Muscle layer of colon (tissue), 2 donors: ENCODE measurements around the gene KRTAP4-16.
"Not testable (repeated sequence)": the region's sequence is repeated elsewhere in the genome, so short reads cannot be mapped to it uniquely, and the experiment has no call there.

Source experiments
- H3K27ac ChIP-seq: one replicate; pipeline ENCODE4 v1.7.0; 2013; ENCODE audit warnings: low read depth, mild to moderate bottlenecking, low read length, moderate library complexity
- H3K27me3 ChIP-seq, 2 donors: one replicate each; pipeline ENCODE4 v1.7.0; 2013; ENCODE audit warnings: low read length in 2 of 2, mild to moderate bottlenecking in 2 of 2; ENCODE audit not compliant: insufficient read depth in 2 of 2, control insufficient read depth in 1 of 2
- H3K36me3 ChIP-seq: one replicate; pipeline ENCODE4 v1.7.0; 2013; ENCODE audit warnings: mild to moderate bottlenecking, low read length; ENCODE audit not compliant: insufficient read depth
- H3K4me1 ChIP-seq: one replicate; pipeline ENCODE4 v1.7.0; 2013; ENCODE audit warnings: mild to moderate bottlenecking, low read length; ENCODE audit not compliant: insufficient read depth
- H3K4me3 ChIP-seq, 2 donors: one replicate each; pipeline ENCODE4 v1.7.0; 2013; ENCODE audit warnings: low read length in 2 of 2, low read depth in 1 of 2, mild to moderate bottlenecking in 1 of 2, moderate library complexity in 1 of 2
- H3K9ac ChIP-seq: one replicate; pipeline ENCODE4 v1.7.0; 2013; ENCODE audit warnings: low read length
- H3K9me3 ChIP-seq: one replicate; pipeline ENCODE4 v1.7.0; 2013; ENCODE audit warnings: mild to moderate bottlenecking, low read length
- donor health status: abdominal sarcoma.
- donor health status: Adenocarcinoma of cecum.

Gene KRTAP4-16

GRCh38 chr17:41088760-41089352 is 13.2 kb downstream of the KRTAP4-16 start:
- not testable (repeated sequence) for H3K9ac ChIP-seq, H3K27me3 ChIP-seq, H3K4me1 ChIP-seq, H3K4me3 ChIP-seq, H3K27ac ChIP-seq, H3K9me3 ChIP-seq, H3K36me3 ChIP-seq

GRCh38 chr17:41084100-41084856 is 17.7 kb downstream of the KRTAP4-16 start, which contains the start of gene KRTAP4-7:
Gene KRTAP4-7 (plus strand): TSS chr17:41084150. CDS start chr17:41084207, 57 bp downstream.
- H3K36me3 ChIP-seq, H3K27me3 ChIP-seq, H3K27ac ChIP-seq, H3K9me3 ChIP-seq, H3K9ac ChIP-seq, H3K4me3 ChIP-seq, H3K4me1 ChIP-seq: not testable (repeated sequence)

GRCh38 chr17:41083427-41083826 is 18.6 kb downstream of the KRTAP4-16 start:
- H3K27ac ChIP-seq, H3K4me3 ChIP-seq, H3K9ac ChIP-seq, H3K36me3 ChIP-seq, H3K27me3 ChIP-seq, H3K4me1 ChIP-seq, H3K9me3 ChIP-seq: not testable (repeated sequence)

GRCh38 chr17:41082626-41083025 is 19.4 kb downstream of the KRTAP4-16 start:
- Histone ChIP-seq H3K4me1 (no peaks in the 10 kb centered on the region), H3K27ac (no peak overlapping the region), H3K9ac (no peak overlapping the region), H3K4me3 (no peak overlapping the region), H3K9me3 (no peaks in the 10 kb centered on the region), H3K36me3 (no peaks in the 10 kb centered on the region), H3K27me3 (no peaks in the 10 kb centered on the region)

- Histone ChIP-seq H3K36me3 (no peaks in the 10 kb centered on the region), H3K9me3 (no peaks in the 10 kb centered on the region), H3K27me3 (no peaks in the 10 kb centered on the region), H3K4me1 (no peaks in the 10 kb centered on the region), H3K27ac (no peak overlapping the region), H3K9ac (no peak overlapping the region), H3K4me3 (no peak overlapping the region)
Observed at GRCh38 chr17:41076788-41077187, 25.2 kb downstream of the KRTAP4-16 start.

GRCh38 chr17:41073676-41074075 is 28.3 kb downstream of the KRTAP4-16 start:
- no peaks in the 10 kb centered on the region for H3K9me3 ChIP-seq
- no peaks in the 10 kb centered on the region for H3K27me3 ChIP-seq
- no peak overlapping the region for H3K4me3 ChIP-seq
- H3K9ac ChIP-seq = no peak overlapping the region
- no peaks in the 10 kb centered on the region for H3K36me3 ChIP-seq
- H3K27ac ChIP-seq = no peak overlapping the region
- no peaks in the 10 kb centered on the region for H3K4me1 ChIP-seq

- Histone ChIP-seq H3K9ac (no peak overlapping the region), H3K27ac (no peak overlapping the region), H3K4me1 (no peaks in the 10 kb centered on the region), H3K9me3 (no peaks in the 10 kb centered on the region), H3K27me3 (no peaks in the 10 kb centered on the region), H3K36me3 (no peaks in the 10 kb centered on the region), H3K4me3 (no peak overlapping the region)
Observed at GRCh38 chr17:41071606-41072360, 30.2 kb downstream of the KRTAP4-16 start.

GRCh38 chr17:41069031-41069430 is 33.0 kb downstream of the KRTAP4-16 start:
- H3K27me3 ChIP-seq = no peaks in the 10 kb centered on the region
- H3K9me3 ChIP-seq = no peaks in the 10 kb centered on the region
- no peaks in the 10 kb centered on the region for H3K4me1 ChIP-seq
- no peak overlapping the region for H3K27ac ChIP-seq
- no peak overlapping the region for H3K9ac ChIP-seq
- no peaks in the 10 kb centered on the region for H3K36me3 ChIP-seq
- no peak overlapping the region for H3K4me3 ChIP-seq

- Histone ChIP-seq H3K4me1 (no peaks in the 10 kb centered on the region), H3K27me3 (no peaks in the 10 kb centered on the region), H3K9ac (no peak overlapping the region), H3K27ac (no peak overlapping the region), H3K36me3 (no peaks in the 10 kb centered on the region), H3K4me3 (no peak overlapping the region), H3K9me3 (no peaks in the 10 kb centered on the region)
Observed at GRCh38 chr17:41067281-41067680, 34.7 kb downstream of the KRTAP4-16 start.

- no peak within 1 kb of the TSS for H3K9ac ChIP-seq
- H3K9me3 ChIP-seq = no peaks in the 10 kb centered on the region
- H3K27me3 ChIP-seq = no peaks in the 10 kb centered on the region
- H3K4me1 ChIP-seq = no peaks in the 10 kb centered on the region
- H3K36me3 ChIP-seq = no peaks in the 10 kb centered on the region
- H3K27ac ChIP-seq = no peak within 1 kb of the TSS
- no peak within 1 kb of the TSS for H3K4me3 ChIP-seq
Observed at GRCh38 chr17:41065829-41066624, 36.0 kb downstream of the KRTAP4-16 start, which contains the start of gene KRTAP2-4. Gene KRTAP2-4 (minus strand): TSS chr17:41065879. CDS start chr17:41065845, 34 bp downstream.
